Liver (tissue), 9 donors: ENCODE results near the gene PEX5L. TPM values are rescaled to one million over a fixed set of nuclear protein-coding genes. Genes with fewer than 3 reads are reported as not detected.

Experiments
- DNase-seq: peaks from one replicate; pipeline ENCODE4 v3.0.0-alpha.2; 2017; ENCODE audit warnings: low spot score
- H3K27ac ChIP-seq, 2 donors: one replicate each; pipeline ENCODE4 v1.7.0; 2013; ENCODE audit warnings: inconsistent platforms in 2 of 2, low read length in 2 of 2, control low read depth in 1 of 2, low read depth in 1 of 2, mild to moderate bottlenecking in 1 of 2
- H3K27me3 ChIP-seq, 4 donors: one replicate each; pipeline versions ENCODE4 v1.6.1 to v1.7.0; 2013; ENCODE audit warnings: low read length in 3 of 4, inconsistent platforms in 1 of 4, mild to moderate bottlenecking in 1 of 4, moderate library complexity in 1 of 4; ENCODE audit not compliant: control insufficient read depth in 4 of 4, insufficient read depth in 4 of 4
- H3K36me3 ChIP-seq, 4 donors: one replicate each; pipeline versions ENCODE4 v1.6.1 to v1.7.0; 2013; ENCODE audit warnings: low read length in 3 of 4, mild to moderate bottlenecking in 3 of 4, low read depth in 1 of 4, moderate library complexity in 1 of 4; ENCODE audit not compliant: control insufficient read depth in 4 of 4, insufficient read depth in 3 of 4
- H3K4me1 ChIP-seq, 4 donors: one replicate each; pipeline versions ENCODE4 v1.6.1 to v1.7.0; 2013; ENCODE audit warnings: low read length in 3 of 4, mild to moderate bottlenecking in 3 of 4, moderate library complexity in 1 of 4; ENCODE audit not compliant: control insufficient read depth in 4 of 4, insufficient read depth in 4 of 4
- H3K4me3 ChIP-seq, 3 donors: one replicate each; pipeline versions ENCODE4 v1.6.1 to v1.7.0; 2013; ENCODE audit warnings: low read length in 3 of 3, control low read depth in 1 of 3, low read depth in 1 of 3, mild to moderate bottlenecking in 1 of 3
- H3K9ac ChIP-seq, 2 donors: one replicate each; pipeline ENCODE4 v1.7.0; 2013; ENCODE audit warnings: low read length in 2 of 2, mild to moderate bottlenecking in 2 of 2, moderate library complexity in 2 of 2, control low read depth in 1 of 2, low read depth in 1 of 2
- H3K9me3 ChIP-seq, 4 donors: one replicate each; pipeline versions ENCODE4 v1.6.1 to v1.7.0; 2013; ENCODE audit warnings: low read length in 3 of 4; ENCODE audit not compliant: control insufficient read depth in 4 of 4
- CTCF ChIP-seq: fragments of 150-350 bp; IDR thresholded peaks from 2 replicates; pipeline ENCODE4 v1.5.1; 2017; ENCODE audit warnings: improper control_type of control experiment, low read depth, low read length; ENCODE audit not compliant: missing input control
- MAX ChIP-seq: IDR thresholded peaks from 2 replicates; pipeline ENCODE4 v1.6.1; 2016; ENCODE audit warnings: antibody characterized with exemption
- RAD21 ChIP-seq, 2 donors: IDR thresholded peaks; 2 replicates each; pipeline ENCODE4 v1.6.1; 2016; ENCODE audit warnings: antibody characterized with exemption in 2 of 2, mild to moderate bottlenecking in 2 of 2
- REST ChIP-seq: IDR thresholded peaks from 2 replicates; pipeline ENCODE4 v1.6.1; 2016; ENCODE audit warnings: antibody characterized with exemption, mild to moderate bottlenecking
- ZBTB33 ChIP-seq: IDR thresholded peaks from 2 replicates; pipeline ENCODE4 v1.6.1; 2016; ENCODE audit warnings: antibody characterized with exemption
- WGBS: extraction: QIAGEN DNeasy Blood & Tissue Kit; methylation state at CpG from one replicate; pipeline ENCODE4 v1.1.7; 2013; 5-methylcytosine and 5-hydroxymethylcytosine counted together
- polyA plus RNA-seq, 2 donors: library from polyadenylated mRNA; stranded (reverse) in 1 of 2; unstranded in 1 of 2; fragments of 200-250 nt in 1 of 2; fragments of >200 nt in 1 of 2; fragmentation: Nextera tagmentation in 1 of 2; extraction: Ambion mirVana in 1 of 2; gene quantifications; one replicate each; pipeline versions ENCODE4 v1.2.1 to v1.2.3, GENCODE V29; 2013 to 2015
- total RNA-seq, 2 donors: library from RNA; depleted of rRNA; stranded (reverse); fragments of >200 nt; gene quantifications; one replicate each; pipeline ENCODE4 v1.2.3, GENCODE V29; 2014
- donor health status: healthy.
- donor health status: healthy.
- donor health status: healthy.
- donor health status: healthy.
- donor health status: healthy.

PEX5L gene
- total and polyA plus RNA-seq, 4 donors, result 0.03 TPM; not detected in 3

GRCh38 chr3:179961071-179961702 is 75.5 kb downstream of the PEX5L start:
- Histone ChIP-seq H3K27me3 (peaks cover 0 to 8% (median 0%) of the 10 kb centered on the region in 4 donors), H3K9me3 (no peaks in the 10 kb centered on the region), H3K4me3 (no peak overlapping the region), H3K9ac (no peak overlapping the region), H3K36me3 (no peaks in the 10 kb centered on the region), H3K4me1 (no peaks in the 10 kb centered on the region), H3K27ac (no peak overlapping the region)
- DNase-seq, result no peak
- TF ChIP-seq MAX, result no peak
- TF ChIP-seq ZBTB33, result no peak
- no peak for TF ChIP-seq REST
- 71% methylated on average over 6 of the region's 6 CpGs for WGBS

- H3K27ac ChIP-seq, result no peak overlapping the region
- H3K27me3 ChIP-seq, result peaks cover 0 to 5% (median 0%) of the 10 kb centered on the region in 4 donors
- H3K4me1 ChIP-seq, result no peaks in the 10 kb centered on the region
- H3K4me3 ChIP-seq, result no peak overlapping the region
- no peaks in the 10 kb centered on the region for H3K9me3 ChIP-seq
- DNase-seq, result no peak
- TF ChIP-seq CTCF, result no peak
- H3K9ac ChIP-seq, result no peak overlapping the region
- WGBS, result 76% methylated on average over 9 of the region's 9 CpGs
- H3K36me3 ChIP-seq, result no peaks in the 10 kb centered on the region
These were observed 78.0 kb downstream of the PEX5L start for GRCh38 chr3:179958759-179959158.

- H3K4me3 ChIP-seq, result no peak overlapping the region
- WGBS, result 67% methylated on average over 2 of the region's 2 CpGs
- no peaks in the 10 kb centered on the region for H3K4me1 ChIP-seq
- DNase-seq, result no peak
- no peak for TF ChIP-seq RAD21 (IDR thresholded peaks at IDR 0.05)
- H3K9ac ChIP-seq, result no peak overlapping the region
- H3K9me3 ChIP-seq, result peaks cover 0 to 2% (median 0%) of the 10 kb centered on the region in 4 donors
- no peak overlapping the region for H3K27ac ChIP-seq
- H3K36me3 ChIP-seq, result no peaks in the 10 kb centered on the region
- H3K27me3 ChIP-seq, result peaks cover 0 to 5% (median 0%) of the 10 kb centered on the region in 4 donors
These were observed 78.6 kb downstream of the PEX5L start for GRCh38 chr3:179958143-179958542.
